Type B pancreatic cell (in vitro differentiated cells): ENCODE results near the gene USF1. TPM values are rescaled to one million over a fixed set of nuclear protein-coding genes. Genes with fewer than 3 reads are reported as not detected.

Experiments
- DNase-seq: peaks from one replicate; pipeline ENCODE4 v3.0.0; 2021; ENCODE audit warnings: mixed read lengths; ENCODE audit not compliant: unreplicated experiment; ENCODE audit errors: extremely low spot score
- H3K27ac Mint-ChIP-seq: 2 replicates; pipeline ENCODE4 v1.8.0; 2021; ENCODE audit warnings: mild to moderate bottlenecking, mixed read lengths
- H3K27me3 Mint-ChIP-seq: 2 replicates; pipeline ENCODE4 v1.8.0; 2021; ENCODE audit warnings: mixed read lengths
- H3K36me3 Mint-ChIP-seq: 2 replicates; pipeline ENCODE4 v1.8.0; 2021; ENCODE audit warnings: mixed read lengths
- H3K4me1 Mint-ChIP-seq: one replicate; pipeline ENCODE4 v1.8.0; 2021; ENCODE audit warnings: mixed read lengths; ENCODE audit not compliant: unreplicated experiment
- H3K4me3 Mint-ChIP-seq: 2 replicates; pipeline ENCODE4 v1.8.0; 2021; ENCODE audit warnings: mild to moderate bottlenecking, mixed read lengths
- H3K9me3 Mint-ChIP-seq: 2 replicates; pipeline ENCODE4 v1.8.0; 2021; ENCODE audit warnings: mixed read lengths
- CTCF ChIP-seq: fragments of 200-600 bp; sonication (generic); conservative IDR thresholded peaks from 2 replicates; pipeline ENCODE4 v1.5.0; 2021; ENCODE audit warnings: antibody characterized with exemption, mild to moderate bottlenecking
- total RNA-seq: library from RNA; stranded (reverse); gene quantifications from 2 replicates; pipeline ENCODE4 v1.2.1, GENCODE V29; 2021; ENCODE audit warnings: low replicate concordance

USF1 gene
- total RNA-seq, 1 donor from 2014 or later, result 79.1 TPM

GRCh38 chr1:161061419-161061818, 15.6 kb upstream of the USF1 start:
- no peak for DNase-seq
- TF ChIP-seq CTCF, result no peak
- H3K36me3 Mint-ChIP-seq, result peaks cover 4% of the 10 kb centered on the region
- H3K4me3 Mint-ChIP-seq, result no peak overlapping the region
- H3K9me3 Mint-ChIP-seq, result no peaks in the 10 kb centered on the region
- H3K4me1 Mint-ChIP-seq, result no peaks in the 10 kb centered on the region
- no peak overlapping the region for H3K27ac Mint-ChIP-seq
- H3K27me3 Mint-ChIP-seq, result peaks cover 25% of the 10 kb centered on the region

- H3K27ac Mint-ChIP-seq, result no peak overlapping the region
- no peaks in the 10 kb centered on the region for H3K4me1 Mint-ChIP-seq
Measured at GRCh38 chr1:161059293-161059692, 13.5 kb upstream of the USF1 start.

GRCh38 chr1:161054805-161055204, 9.0 kb upstream of the USF1 start:
- Mint-ChIP-seq H3K4me1 (no peaks in the 10 kb centered on the region), H3K27ac (no peak overlapping the region), H3K36me3 (peaks cover 5% of the 10 kb centered on the region), H3K27me3 (peaks cover 4% of the 10 kb centered on the region), H3K9me3 (no peaks in the 10 kb centered on the region), H3K4me3 (no peak overlapping the region)
- DNase-seq, result no peak
- no peak for TF ChIP-seq CTCF

More at GRCh38 chr1:161059293-161059692, 13.5 kb upstream of the USF1 start:
- Mint-ChIP-seq H3K4me3 (no peak overlapping the region), H3K9me3 (no peaks in the 10 kb centered on the region), H3K36me3 (peaks cover 5% of the 10 kb centered on the region), H3K27me3 (peaks cover 22% of the 10 kb centered on the region)
- no peak for TF ChIP-seq CTCF
- no peak for DNase-seq

GRCh38 chr1:161054232-161054631, 8.5 kb upstream of the USF1 start:
- Mint-ChIP-seq H3K27me3 (peaks cover 4% of the 10 kb centered on the region), H3K4me3 (no peak overlapping the region), H3K4me1 (no peaks in the 10 kb centered on the region), H3K27ac (no peak overlapping the region), H3K9me3 (no peaks in the 10 kb centered on the region), H3K36me3 (peaks cover 5% of the 10 kb centered on the region)
- no peak for TF ChIP-seq CTCF
- DNase-seq, result no peak

GRCh38 chr1:161052899-161053298, 7.1 kb upstream of the USF1 start:
- TF ChIP-seq CTCF, result no peak
- H3K9me3 Mint-ChIP-seq, result peaks cover 5% of the 10 kb centered on the region
- H3K27me3 Mint-ChIP-seq, result peaks cover 4% of the 10 kb centered on the region
- DNase-seq, result no peak
- H3K27ac Mint-ChIP-seq, result no peak overlapping the region
- H3K36me3 Mint-ChIP-seq, result peaks cover 12% of the 10 kb centered on the region
- no peaks in the 10 kb centered on the region for H3K4me1 Mint-ChIP-seq
- H3K4me3 Mint-ChIP-seq, result no peak overlapping the region

- Mint-ChIP-seq H3K9me3 (peaks cover 9% of the 10 kb centered on the region), H3K4me3 (no peak overlapping the region), H3K4me1 (no peaks in the 10 kb centered on the region), H3K27me3 (no peaks in the 10 kb centered on the region), H3K27ac (no peak overlapping the region), H3K36me3 (peaks cover 11% of the 10 kb centered on the region)
- TF ChIP-seq CTCF, result no peak
- no peak for DNase-seq
Measured at GRCh38 chr1:161051219-161051618, 5.4 kb upstream of the USF1 start.
